ENCODE results near the gene PDE3A.

Gene PDE3A

DNA sequence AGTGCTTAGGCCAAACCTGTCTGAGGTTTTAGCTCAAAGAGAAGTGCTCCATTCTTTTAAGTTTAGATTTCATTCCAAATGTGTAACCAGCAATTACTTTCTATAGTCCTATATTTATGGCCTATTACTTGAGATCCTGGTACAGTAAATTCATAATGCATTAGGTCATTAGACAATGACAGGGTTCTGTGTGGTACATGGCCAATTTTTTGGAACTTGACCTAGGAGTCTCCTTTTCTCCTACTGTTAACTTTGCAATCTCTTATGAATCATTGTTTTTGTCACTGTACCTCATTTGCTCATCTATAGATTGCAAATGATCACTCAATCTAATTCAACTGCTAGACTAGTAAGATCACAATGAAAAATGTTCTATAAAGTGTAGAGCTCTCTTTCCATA, 136.7 kb downstream of the PDE3A start:
- H3K9me3 Mint-ChIP-seq = no peaks in the 10 kb centered on the region
- H3K27ac Mint-ChIP-seq = no peak overlapping the region
- DNase-seq (ENCODE audit: low spot score in 2 of 2) (no peak), ATAC-seq (no peak)
- H3K4me3 Mint-ChIP-seq = no peak overlapping the region
- H3K36me3 Mint-ChIP-seq = no peaks in the 10 kb centered on the region
- H3K4me1 Mint-ChIP-seq = no peaks in the 10 kb centered on the region

DNA sequence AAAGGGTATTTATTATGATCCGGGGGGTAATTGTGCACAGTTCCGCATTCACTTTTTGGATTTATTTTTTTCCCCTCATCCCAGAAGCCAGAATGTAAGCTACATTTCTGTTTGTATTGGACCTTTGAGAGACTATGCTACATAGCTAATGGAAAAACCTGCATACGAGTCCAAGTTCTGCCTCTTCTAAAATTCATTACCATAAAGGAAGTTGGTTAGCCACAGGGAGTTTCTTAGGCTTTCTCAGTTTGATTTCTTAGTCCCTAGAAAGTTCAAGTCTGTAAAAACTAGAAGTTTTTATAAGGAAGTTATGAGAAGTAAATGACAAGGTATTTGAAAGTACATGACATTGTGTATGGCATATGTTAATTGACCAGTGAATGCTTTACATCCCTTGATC, 138.7 kb downstream of the PDE3A start:
- no peak for DNase-seq (ENCODE audit: low spot score in 2 of 2)
- Mint-ChIP-seq H3K4me1 (no peaks in the 10 kb centered on the region), H3K36me3 (no peaks in the 10 kb centered on the region), H3K9me3 (no peaks in the 10 kb centered on the region), H3K27ac (no peak overlapping the region), H3K4me3 (no peak overlapping the region)
- no peak for ATAC-seq

DNA sequence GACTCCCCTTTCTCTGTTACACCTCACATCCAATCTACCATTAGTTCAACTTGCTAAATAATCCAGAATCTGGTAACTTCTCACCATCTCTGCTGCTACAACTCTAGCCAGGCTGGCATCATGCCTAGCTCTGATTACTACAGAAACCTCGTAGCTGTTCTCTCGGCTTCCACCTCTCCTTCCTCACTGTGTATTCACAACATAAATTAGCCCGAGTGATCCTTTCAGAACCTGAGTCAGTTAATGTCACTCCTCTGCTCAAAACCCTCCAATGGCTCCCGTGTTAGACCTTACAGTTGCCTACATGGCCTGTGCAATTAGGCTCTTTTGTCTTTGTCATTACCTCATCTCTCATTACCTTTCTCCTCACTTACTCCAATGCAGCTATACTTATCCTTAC, 139.4 kb downstream of the PDE3A start:
- ATAC-seq = no peak
- Mint-ChIP-seq H3K9me3 (no peaks in the 10 kb centered on the region), H3K36me3 (no peaks in the 10 kb centered on the region), H3K4me1 (no peaks in the 10 kb centered on the region), H3K4me3 (no peak overlapping the region), H3K27ac (no peak overlapping the region)
- DNase-seq (ENCODE audit: low spot score in 2 of 2) = no peak

DNA sequence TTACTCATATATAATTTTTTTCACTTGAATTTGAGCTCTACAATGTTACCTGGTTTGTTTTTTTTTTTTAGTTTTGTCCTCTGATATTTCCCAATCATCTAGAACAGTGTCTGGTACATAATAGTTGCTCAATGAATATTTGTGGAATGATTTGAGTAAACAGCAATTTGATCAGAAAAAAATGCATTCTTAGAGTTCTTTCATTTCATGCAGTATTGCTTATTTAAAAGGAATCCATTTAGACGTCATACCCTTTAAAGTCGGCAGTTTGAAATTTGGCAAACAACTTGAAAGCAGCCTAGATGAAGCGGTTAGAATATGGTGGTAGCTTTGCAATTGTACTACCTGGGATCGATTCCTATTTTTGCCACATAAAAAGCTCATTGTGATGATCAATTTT, 140.0 kb downstream of the PDE3A start:
- Mint-ChIP-seq H3K4me3 (no peak overlapping the region), H3K36me3 (no peaks in the 10 kb centered on the region), H3K27ac (no peak overlapping the region), H3K9me3 (no peaks in the 10 kb centered on the region), H3K4me1 (no peaks in the 10 kb centered on the region)
- ATAC-seq = no peak
- no peak for DNase-seq (ENCODE audit: low spot score in 2 of 2)

DNA sequence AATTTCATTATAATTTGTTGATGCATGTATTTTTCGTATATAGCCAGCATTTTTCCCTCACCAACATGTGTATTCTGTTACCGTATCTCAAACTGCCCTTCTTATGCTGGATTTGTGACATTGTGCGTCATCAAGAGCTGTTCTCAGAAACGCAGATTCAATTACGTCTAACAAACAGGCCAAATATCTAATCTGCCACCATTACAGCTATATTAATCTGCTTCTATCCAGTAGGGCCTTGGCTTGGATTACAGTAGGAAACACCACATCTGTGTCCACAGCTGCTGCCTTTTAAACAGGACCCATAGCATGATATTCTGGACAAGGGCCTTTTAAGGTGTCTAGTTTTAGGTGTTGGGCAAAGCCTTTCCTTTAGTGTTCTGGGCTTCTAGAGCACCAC, 140.6 kb downstream of the PDE3A start:
- no peak for ATAC-seq
- Mint-ChIP-seq H3K36me3 (no peaks in the 10 kb centered on the region), H3K4me1 (no peaks in the 10 kb centered on the region), H3K4me3 (no peak overlapping the region), H3K27ac (no peak overlapping the region), H3K9me3 (no peaks in the 10 kb centered on the region)
- DNase-seq (ENCODE audit: low spot score in 2 of 2) = no peak

DNA sequence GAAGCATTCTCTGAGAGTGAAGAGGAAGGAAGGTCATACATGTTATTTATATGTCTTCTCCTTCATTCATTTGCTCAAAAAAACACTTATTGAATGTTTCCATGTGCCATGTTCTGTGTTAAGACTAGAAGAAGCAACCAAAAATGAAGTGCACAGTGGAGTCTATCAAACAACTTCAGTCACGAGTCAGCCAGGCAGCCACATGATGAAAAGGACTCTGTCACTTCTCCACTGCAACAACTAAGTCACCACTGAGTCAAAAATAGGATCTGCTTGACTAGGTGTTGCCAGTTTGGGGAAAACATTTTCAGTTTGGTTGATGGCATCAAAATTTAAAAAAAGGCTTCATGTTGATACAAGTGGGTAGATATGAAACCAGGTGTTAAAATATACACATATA, 142.5 kb downstream of the PDE3A start:
- H3K36me3 Mint-ChIP-seq = no peaks in the 10 kb centered on the region
- no peak for ATAC-seq
- no peak overlapping the region for H3K4me3 Mint-ChIP-seq
- H3K9me3 Mint-ChIP-seq = no peaks in the 10 kb centered on the region
- DNase-seq (ENCODE audit: low spot score in 2 of 2) = no peak
- no peak overlapping the region for H3K27ac Mint-ChIP-seq
- H3K4me1 Mint-ChIP-seq = no peaks in the 10 kb centered on the region

DNA sequence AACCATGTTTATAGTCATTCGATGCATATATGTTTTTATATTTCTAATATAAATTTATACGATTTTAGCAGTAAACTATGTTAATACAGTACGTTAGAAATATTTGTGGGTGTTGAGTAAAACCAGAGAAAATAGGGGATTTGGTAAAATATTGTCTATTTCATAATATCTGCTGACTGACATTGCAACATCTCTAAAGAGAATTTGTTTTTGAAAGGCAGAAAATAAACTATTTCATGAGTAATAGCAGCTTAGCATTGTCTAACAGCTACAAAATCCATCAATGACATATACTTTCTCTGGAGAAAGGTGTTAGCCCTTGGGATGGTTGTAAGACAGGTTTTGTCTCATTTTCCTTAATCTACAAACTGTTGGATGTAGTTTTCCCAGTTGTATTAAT, 144.9 kb downstream of the PDE3A start:
- no peak for ATAC-seq
- H3K9me3 Mint-ChIP-seq = no peaks in the 10 kb centered on the region
- no peak overlapping the region for H3K4me3 Mint-ChIP-seq
- no peak overlapping the region for H3K27ac Mint-ChIP-seq
- no peak for DNase-seq (ENCODE audit: low spot score in 2 of 2)
- no peaks in the 10 kb centered on the region for H3K4me1 Mint-ChIP-seq
- no peaks in the 10 kb centered on the region for H3K36me3 Mint-ChIP-seq

DNA sequence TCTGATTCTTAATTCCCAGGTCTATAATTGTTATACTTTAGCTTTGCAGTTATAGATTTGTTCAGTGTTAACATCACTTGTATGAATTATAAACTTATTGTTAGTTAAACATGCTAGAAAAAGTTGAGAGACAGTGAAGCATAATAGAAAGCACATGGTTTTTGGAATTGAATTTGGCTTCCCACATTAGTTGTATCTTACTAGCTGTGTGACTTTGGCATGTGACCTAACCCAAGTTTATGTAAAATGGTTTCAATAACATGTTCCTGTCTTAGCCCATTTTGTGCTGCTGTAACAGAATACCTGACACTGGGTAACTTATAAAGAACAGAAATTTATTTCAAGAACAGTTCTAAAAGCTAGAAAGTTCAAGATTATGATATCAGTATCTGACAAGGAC, 146.3 kb downstream of the PDE3A start:
- ATAC-seq (no peak), DNase-seq (ENCODE audit: low spot score in 2 of 2) (no peak)
- Mint-ChIP-seq H3K4me3 (no peak overlapping the region), H3K9me3 (no peaks in the 10 kb centered on the region), H3K4me1 (no peaks in the 10 kb centered on the region), H3K27ac (no peak overlapping the region), H3K36me3 (no peaks in the 10 kb centered on the region)

DNA sequence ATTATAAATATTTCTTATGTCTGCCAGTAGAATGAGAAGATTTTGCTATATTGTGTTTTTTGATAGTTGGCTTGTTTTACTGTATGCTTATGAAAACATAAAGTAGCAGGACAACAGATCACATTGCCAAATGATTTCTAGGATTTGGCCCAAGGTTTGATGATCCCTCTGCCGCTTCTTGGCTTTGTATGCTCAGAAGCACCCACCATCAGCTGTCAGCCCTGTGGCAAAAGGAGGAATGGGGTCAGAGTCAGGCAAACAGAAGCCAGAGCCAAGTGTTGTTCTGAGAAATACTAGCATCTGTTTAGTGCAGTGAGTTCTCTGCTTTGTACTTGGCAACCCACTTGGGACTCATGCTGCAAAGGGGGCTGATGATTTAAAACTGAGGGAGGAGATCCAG, 152.2 kb downstream of the PDE3A start:
- H3K36me3 Mint-ChIP-seq = no peaks in the 10 kb centered on the region
- H3K9me3 Mint-ChIP-seq = no peaks in the 10 kb centered on the region
- no peak overlapping the region for H3K27ac Mint-ChIP-seq
- ATAC-seq (no peak), DNase-seq (ENCODE audit: low spot score in 2 of 2) (no peak)
- no peak overlapping the region for H3K4me3 Mint-ChIP-seq
- H3K4me1 Mint-ChIP-seq = no peaks in the 10 kb centered on the region

DNA sequence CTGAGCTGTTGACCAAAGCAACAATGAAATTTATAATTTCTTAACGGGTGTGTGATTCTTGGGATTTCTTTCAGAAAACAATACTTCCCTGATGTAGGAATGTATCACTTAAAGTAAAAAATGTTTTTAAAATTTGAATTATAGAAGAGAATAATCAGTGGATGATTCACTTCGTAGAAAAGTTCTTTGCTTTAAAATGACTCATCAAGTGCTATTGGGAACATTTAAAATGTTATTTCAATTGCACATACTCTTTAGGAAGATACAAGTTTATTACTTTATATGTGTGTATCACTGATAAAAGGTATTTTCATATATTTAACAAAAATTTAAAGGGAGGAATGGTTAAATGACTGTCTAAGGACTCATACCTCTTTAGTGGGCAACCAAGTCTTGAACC, 155.3 kb downstream of the PDE3A start:
- DNase-seq (ENCODE audit: low spot score in 2 of 2) = no peak
- H3K27ac Mint-ChIP-seq = no peak overlapping the region
- no peaks in the 10 kb centered on the region for H3K9me3 Mint-ChIP-seq

DNA sequence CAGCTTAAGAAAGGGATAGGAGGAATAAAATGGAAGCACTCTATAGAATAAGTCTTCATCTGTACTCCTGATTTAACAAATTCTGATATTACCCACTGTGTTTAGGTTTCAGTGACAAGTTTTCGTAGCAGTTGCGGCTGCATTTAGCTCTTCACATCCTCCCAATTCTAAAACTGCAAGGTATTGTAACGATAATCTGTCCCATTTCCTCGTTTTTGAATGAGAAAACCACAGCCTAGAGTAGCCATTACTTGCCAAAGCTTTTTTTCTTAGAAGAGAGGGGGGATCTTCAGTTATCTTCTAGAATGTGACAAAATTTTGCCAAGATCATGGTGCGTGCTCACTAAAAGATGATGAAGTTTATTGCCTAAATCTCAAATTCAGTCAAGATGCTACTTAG, 155.8 kb downstream of the PDE3A start:
- ATAC-seq = no peak
- H3K36me3 Mint-ChIP-seq = no peaks in the 10 kb centered on the region
- H3K4me3 Mint-ChIP-seq = no peak overlapping the region
- H3K9me3 Mint-ChIP-seq = no peaks in the 10 kb centered on the region
- no peak overlapping the region for H3K27ac Mint-ChIP-seq
- no peaks in the 10 kb centered on the region for H3K4me1 Mint-ChIP-seq
- no peak for DNase-seq (ENCODE audit: low spot score in 2 of 2)

More for the DNA sequence above, 155.3 kb downstream of the PDE3A start:
- ATAC-seq = no peak
- no peak overlapping the region for H3K4me3 Mint-ChIP-seq
- no peaks in the 10 kb centered on the region for H3K36me3 Mint-ChIP-seq
- H3K4me1 Mint-ChIP-seq = no peaks in the 10 kb centered on the region

DNA sequence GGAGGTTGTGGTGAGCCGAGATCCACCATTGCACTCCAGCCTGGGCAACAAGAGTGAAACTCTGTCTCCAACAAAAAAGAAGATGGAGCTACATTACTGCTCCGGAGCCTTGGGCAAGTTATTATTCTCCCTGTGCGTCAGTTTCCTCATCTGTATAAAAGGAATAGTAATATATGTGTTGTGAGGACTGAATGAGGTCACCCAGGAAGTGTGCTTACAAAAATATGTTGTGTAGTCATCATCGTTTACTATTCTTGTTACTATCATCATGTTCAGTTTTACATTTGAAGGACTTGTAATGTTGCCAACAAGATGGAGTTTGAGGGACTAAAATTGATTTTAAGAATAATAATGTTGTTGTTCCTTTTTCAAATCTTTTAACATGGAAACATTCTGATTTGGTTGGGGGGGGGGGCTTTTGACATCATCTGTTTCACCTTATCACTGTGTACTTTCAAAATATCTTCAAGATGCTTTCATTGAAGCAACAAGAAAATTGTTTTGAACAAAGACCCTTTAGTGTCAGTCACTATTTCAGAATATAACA, 156.8 kb downstream of the PDE3A start:
- H3K9me3 Mint-ChIP-seq = no peaks in the 10 kb centered on the region
- no peaks in the 10 kb centered on the region for H3K36me3 Mint-ChIP-seq
- DNase-seq (ENCODE audit: low spot score in 2 of 2) (no peak), ATAC-seq (no peak)
- H3K27ac Mint-ChIP-seq = no peak overlapping the region
- H3K4me3 Mint-ChIP-seq = no peak overlapping the region
- H3K4me1 Mint-ChIP-seq = no peaks in the 10 kb centered on the region

DNA sequence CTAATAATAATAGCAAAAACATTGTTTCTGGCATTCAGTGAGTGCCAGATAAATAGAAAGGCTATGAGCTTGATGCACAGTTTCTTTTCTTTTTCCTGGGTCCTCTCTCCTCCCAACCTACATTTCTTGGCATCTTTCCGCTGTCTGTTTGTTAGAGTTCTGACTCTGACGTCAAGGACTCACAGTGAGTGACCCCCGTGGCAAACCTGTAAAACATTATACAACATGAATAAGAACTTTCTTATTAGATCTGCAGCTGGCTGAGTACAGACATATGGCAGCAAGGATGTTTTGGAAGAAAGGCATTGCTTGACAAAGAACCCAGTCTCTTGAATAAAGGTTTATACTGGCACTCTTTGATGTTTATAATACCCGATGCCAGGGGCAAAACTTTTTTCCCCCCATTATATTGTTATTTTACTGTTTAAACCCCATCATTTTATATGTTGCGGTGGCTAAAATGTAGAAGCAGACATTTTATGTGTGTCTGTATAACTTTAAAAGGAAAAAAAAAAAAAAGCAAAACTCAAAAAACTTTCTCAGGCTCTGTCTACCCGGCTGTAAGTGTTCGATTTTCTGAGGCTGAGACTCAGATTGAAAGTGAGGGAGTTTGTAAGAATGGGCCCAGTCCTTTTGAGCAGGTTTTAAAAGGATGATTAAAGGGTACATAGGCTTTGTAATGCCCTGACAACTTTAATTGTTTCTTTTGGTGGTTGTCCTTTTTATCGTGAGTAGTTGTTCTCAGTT, 159.3 kb downstream of the PDE3A start:
- Mint-ChIP-seq H3K36me3 (no peaks in the 10 kb centered on the region), H3K9me3 (no peaks in the 10 kb centered on the region), H3K4me1 (no peaks in the 10 kb centered on the region), H3K4me3 (no peak overlapping the region), H3K27ac (no peak overlapping the region)
- ATAC-seq = no peak
- DNase-seq (ENCODE audit: low spot score in 2 of 2) = no peak

DNA sequence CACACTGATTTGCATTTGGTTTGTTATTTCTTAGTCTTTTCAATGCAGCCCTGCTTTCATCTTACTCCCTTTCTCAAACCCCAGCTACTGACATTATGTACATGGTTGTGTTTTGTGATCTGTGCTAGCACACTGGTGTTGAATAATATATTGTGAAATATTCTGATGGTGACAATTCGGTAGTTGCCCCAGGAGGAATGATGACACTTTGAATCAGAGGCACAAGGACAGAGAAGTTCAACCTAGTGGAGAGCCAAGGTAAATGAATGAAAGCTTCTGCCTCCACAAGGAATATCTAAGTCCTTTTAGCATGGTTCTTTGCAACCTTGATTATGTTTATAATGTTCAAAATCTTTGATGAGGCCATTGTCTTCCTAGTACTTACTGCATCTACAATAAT, 159.9 kb downstream of the PDE3A start:
- Mint-ChIP-seq H3K9me3 (no peaks in the 10 kb centered on the region), H3K27ac (no peak overlapping the region), H3K4me3 (no peak overlapping the region), H3K4me1 (no peaks in the 10 kb centered on the region), H3K36me3 (no peaks in the 10 kb centered on the region)
- DNase-seq (ENCODE audit: low spot score in 2 of 2) = no peak
- ATAC-seq = no peak

DNA sequence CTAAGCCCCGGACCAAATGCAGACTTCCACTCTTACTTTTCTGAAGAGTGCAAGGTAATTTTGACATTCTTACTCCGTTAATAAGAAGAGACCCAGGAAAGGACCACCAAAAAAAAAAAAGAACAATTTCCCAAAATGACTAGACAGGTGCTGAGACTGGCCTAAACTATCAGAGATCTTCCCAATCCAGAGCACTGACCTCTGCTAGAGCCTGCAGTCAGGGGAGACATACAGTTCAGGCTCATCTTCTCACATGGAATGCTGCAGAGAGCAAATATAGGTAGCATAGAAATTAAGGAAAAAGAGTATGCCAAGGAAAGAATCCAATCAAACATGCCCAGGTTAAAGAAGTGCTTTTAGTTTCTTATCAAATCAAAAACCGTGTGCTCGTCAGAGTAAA, 177.9 kb downstream of the PDE3A start:
- ATAC-seq (no peak), DNase-seq (ENCODE audit: low spot score in 2 of 2) (no peak)
- Mint-ChIP-seq H3K36me3 (no peaks in the 10 kb centered on the region), H3K4me3 (no peak overlapping the region), H3K4me1 (no peaks in the 10 kb centered on the region), H3K27ac (no peak overlapping the region), H3K9me3 (no peaks in the 10 kb centered on the region)

DNA sequence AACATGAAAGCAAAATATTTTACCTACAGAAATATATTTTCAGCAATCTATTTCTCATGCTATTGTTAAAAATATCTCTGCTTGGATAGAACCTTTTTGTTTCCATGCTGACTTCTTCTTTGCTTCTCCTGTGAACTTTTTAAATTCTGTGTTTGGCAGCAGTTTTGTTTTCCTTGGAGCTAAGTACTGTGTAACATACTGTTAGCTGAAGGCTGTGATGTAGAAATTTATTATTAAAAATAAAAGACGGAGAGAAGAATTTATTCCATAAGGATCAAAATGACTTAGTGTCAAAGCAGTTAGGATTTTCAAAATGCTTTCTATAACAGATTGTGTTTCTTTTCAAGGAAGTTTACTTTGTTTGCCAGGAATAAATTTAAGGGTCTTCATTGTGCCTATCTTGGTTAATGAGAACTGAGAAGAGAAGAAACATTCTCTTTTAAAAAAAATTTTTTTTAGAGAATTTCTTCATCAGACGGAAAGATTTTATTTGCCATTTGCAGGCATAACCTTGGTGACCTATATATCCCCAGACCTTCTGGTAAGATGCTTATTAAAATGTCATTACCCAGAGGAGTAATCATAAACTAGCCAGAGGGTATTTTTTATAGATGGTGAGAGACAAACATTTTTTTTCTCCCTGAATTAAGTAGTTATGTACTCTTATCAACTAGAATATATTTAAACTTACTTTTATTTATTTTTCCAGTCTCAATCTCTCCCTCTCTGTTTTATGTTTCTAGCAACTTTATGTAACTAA, 179.7 kb downstream of the PDE3A start:
- Mint-ChIP-seq H3K9me3 (no peaks in the 10 kb centered on the region), H3K4me3 (no peak overlapping the region), H3K27ac (no peak overlapping the region), H3K4me1 (no peaks in the 10 kb centered on the region), H3K36me3 (no peaks in the 10 kb centered on the region)
- no peak for ATAC-seq
- no peak for DNase-seq (ENCODE audit: low spot score in 2 of 2)
